Lower leg skin (tissue), 4 donors: ENCODE data around the gene KRTAP19-7. TPM values are rescaled to one million over a fixed set of nuclear protein-coding genes. Genes with fewer than 3 reads are reported as not detected.

Experiments used
- DNase-seq, 2 donors: peaks; one replicate each; pipeline ENCODE4 v3.0.0-alpha.2; 2019; ENCODE audit warnings: low spot score in 2 of 2
- H3K4me3 ChIP-seq: fragments of 200-600 bp; sonication (generic); 2 replicates; pipeline ENCODE4 v1.5.1; 2017; ENCODE audit warnings: mild to moderate bottlenecking, low read depth; ENCODE audit not compliant: poor library complexity, severe bottlenecking
- POLR2A ChIP-seq, 2 donors: fragments of 450-650 bp; IDR thresholded peaks; one replicate each; pipeline ENCODE4 v1.6.1; 2016 to 2017; ENCODE audit warnings: antibody characterized with exemption in 2 of 2, mild to moderate bottlenecking in 1 of 2, moderate library complexity in 1 of 2
- WGBS, 2 donors: methylation state at CpG; one replicate each; pipeline ENCODE4 v1.1.5; 2018; 5-methylcytosine and 5-hydroxymethylcytosine counted together
- intact Hi-C: fragments of 100-400 bp; cut with DNase I; formaldehyde crosslinking; loops from one replicate; pipeline ENCODE4 v1.15.0; 2023; ENCODE audit warnings: low total_unique reads
- total RNA-seq, 4 donors: library from RNA; depleted of rRNA; stranded (reverse); fragments of >200 nt; gene quantifications; one replicate each; pipeline ENCODE4 v1.1.0, GENCODE V29; 2016
- TF ChIP-seq, protein P1 (sequence below), 3 donors: fragments of 450-650 bp; IDR thresholded peaks; one replicate each; pipeline ENCODE4 v1.5.1; 2016; ENCODE audit warnings: antibody characterized with exemption in 3 of 3, mild to moderate bottlenecking in 3 of 3, moderate library complexity in 2 of 3

KRTAP19-7 gene
- total RNA-seq, 4 donors from 2014 or later: 1.5 TPM; not detected in 3

DNA sequence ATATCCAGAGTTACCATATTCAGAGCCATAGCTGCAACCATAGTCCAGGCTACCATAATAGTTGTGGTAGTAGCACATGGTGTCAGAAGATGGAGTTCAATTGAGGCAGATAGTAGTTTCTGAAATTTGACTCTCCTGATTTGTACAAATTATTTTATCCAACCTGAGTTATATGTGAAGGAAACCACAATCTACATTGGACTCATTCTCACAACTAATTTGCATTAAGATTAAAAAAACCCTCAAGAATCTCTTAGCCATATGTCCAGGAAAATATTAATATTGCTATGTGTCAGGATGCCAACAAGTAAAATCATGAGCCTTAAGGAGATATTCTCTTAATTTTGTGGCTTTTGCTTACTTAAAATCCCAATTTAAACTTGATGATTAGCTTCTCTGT lies 29.2 kb upstream of the KRTAP19-7 start, which contains the start of gene KRTAP22-2:
Gene KRTAP22-2, minus strand, starts transcription at position 101 of the 400 bp plus-strand sequence.
- H3K4me3 ChIP-seq: no peak within 1 kb of the TSS
- intact Hi-C loops: no loop called here
- no peak for TF ChIP-seq POLR2A (IDR thresholded peaks at IDR 0.05)
- TF ChIP-seq, protein P1, sequence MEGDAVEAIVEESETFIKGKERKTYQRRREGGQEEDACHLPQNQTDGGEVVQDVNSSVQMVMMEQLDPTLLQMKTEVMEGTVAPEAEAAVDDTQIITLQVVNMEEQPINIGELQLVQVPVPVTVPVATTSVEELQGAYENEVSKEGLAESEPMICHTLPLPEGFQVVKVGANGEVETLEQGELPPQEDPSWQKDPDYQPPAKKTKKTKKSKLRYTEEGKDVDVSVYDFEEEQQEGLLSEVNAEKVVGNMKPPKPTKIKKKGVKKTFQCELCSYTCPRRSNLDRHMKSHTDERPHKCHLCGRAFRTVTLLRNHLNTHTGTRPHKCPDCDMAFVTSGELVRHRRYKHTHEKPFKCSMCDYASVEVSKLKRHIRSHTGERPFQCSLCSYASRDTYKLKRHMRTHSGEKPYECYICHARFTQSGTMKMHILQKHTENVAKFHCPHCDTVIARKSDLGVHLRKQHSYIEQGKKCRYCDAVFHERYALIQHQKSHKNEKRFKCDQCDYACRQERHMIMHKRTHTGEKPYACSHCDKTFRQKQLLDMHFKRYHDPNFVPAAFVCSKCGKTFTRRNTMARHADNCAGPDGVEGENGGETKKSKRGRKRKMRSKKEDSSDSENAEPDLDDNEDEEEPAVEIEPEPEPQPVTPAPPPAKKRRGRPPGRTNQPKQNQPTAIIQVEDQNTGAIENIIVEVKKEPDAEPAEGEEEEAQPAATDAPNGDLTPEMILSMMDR (IDR thresholded peaks at IDR 0.05): no peak
- no peak for DNase-seq

DNA sequence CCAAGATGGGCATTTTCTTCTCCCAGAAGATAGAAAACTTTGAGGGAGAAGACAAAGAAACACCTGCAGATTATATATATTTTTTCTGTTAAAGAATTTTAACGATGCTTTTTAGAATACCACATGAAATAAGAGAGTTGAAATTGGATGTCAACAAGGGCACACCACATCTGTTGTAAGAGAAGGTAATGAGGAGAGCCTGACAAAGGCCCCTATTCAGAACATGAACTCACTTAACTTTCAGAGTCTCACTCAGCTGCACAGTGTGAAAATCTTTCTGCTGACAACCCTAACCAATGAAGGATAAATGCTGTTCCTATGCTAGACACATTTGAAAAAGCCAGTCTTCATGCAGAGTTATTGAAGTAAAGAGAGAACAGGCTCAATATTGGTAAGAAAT lies 21.8 kb upstream of the KRTAP19-7 start:
- H3K4me3 ChIP-seq: no peak overlapping the region
- 60 to 73% methylated on average over 1 of the region's 1 CpG for WGBS, 2 donors
- TF ChIP-seq, protein P1 (IDR thresholded peaks at IDR 0.05): no peak
- TF ChIP-seq POLR2A (IDR thresholded peaks at IDR 0.05): no peak
- DNase-seq: no peak
- intact Hi-C loops: no loop called here

DNA sequence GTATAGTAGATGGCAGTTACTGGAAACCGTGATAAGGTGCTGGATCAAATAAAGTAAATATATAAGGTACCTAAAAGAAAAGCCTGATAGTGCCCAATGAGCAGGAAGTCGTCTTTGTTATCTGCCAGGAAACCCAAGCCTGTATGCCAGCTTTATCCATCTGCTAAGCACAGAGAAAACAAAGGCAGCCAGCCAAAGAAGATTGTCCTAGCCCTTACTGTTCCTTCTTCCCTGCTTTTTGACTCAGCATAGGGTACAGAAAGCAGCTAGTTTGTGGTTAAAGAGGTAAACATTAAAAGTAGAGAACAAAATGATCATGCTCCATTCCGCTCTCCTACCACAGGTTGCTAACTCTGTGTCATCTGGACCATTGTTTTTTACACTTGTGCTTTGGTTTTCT lies 19.0 kb upstream of the KRTAP19-7 start:
- intact Hi-C loops: no loop called here
- H3K4me3 ChIP-seq: no peak overlapping the region

DNA sequence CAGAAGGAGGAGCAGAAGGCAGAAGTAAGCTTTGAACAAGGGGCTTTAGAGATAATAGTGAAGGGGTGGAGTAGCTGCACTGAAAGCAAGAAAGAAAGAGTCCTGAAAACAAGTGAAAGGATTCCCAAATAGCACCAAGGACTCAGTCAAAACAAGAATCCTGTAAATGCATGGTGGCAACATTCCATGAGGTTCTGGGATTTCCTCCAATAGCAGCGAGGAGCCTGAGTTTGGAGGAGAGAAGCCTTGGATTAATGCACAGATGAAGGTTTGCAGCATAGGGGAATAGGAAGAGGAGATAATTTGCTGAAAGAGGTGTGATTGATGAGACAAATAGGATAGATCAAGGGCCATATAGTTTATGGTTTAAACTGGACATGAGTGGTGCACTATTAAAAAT lies 18.2 kb upstream of the KRTAP19-7 start:
- intact Hi-C loops: no loop called here
- WGBS, 2 donors: 36 to 38% methylated on average over 1 of the region's 1 CpG
- TF ChIP-seq, protein P1 (IDR thresholded peaks at IDR 0.05): no peak
- TF ChIP-seq POLR2A (IDR thresholded peaks at IDR 0.05): no peak
- H3K4me3 ChIP-seq: no peak overlapping the region
- no peak for DNase-seq

More for the DNA sequence above, 19.0 kb upstream of the KRTAP19-7 start:
- WGBS, 2 donors: 71 to 73% methylated on average over 3 of the region's 3 CpGs
- no peak for DNase-seq
- TF ChIP-seq, protein P1 (IDR thresholded peaks at IDR 0.05): no peak
- no peak for TF ChIP-seq POLR2A (IDR thresholded peaks at IDR 0.05)

DNA sequence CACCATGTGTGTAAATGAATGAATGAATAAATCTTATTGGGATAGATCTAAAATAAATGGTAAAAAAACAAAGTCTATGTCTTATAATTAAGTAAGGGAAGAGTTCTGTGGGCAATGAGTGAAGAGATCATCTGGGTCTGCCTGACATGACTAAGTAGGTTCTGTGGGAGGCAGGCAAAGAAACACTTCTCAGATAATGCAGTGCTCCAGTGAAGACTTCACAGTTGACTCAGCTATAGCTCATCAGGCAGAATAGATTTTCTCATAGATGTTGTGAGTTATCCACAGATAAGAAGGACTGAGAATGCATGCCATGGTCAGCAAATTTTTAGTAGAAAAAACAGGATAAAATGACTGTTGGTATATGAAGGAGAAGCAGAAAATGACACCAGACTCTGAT lies 16.7 kb upstream of the KRTAP19-7 start:
- DNase-seq: no peak
- intact Hi-C loops: no loop called here
- H3K4me3 ChIP-seq: no peak overlapping the region
- TF ChIP-seq, protein P1 (IDR thresholded peaks at IDR 0.05): no peak
- no peak for TF ChIP-seq POLR2A (IDR thresholded peaks at IDR 0.05)

DNA sequence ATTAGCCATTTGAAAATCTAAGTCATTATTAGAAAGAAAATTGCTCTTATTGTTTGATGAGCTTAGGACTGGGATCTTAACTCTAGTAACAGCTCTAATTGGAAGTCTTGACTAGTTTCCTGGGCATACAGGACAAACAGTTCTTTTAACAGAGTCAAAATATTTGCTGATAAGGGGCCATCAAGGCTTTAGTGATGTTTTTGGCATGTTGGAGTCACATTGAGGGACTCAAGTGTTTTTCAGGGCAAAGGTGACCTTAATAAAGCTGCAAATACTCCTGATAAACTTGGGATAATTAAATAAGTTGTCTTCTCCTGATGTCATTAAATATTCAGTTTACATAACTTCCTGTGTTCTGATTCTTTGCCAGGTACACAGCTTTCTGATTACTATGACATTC lies 6.5 kb upstream of the KRTAP19-7 start:
- TF ChIP-seq POLR2A (IDR thresholded peaks at IDR 0.05): no peak
- TF ChIP-seq, protein P1 (IDR thresholded peaks at IDR 0.05): no peak
- intact Hi-C loops: no loop called here
- DNase-seq: no peak
- no peak overlapping the region for H3K4me3 ChIP-seq
